Measurements from ENCODE around the gene LIPT2.

The LIPT2 gene

GRCh38 chr11:74449369-74449931 is 44.1 kb downstream of the LIPT2 start:
- H3K4me3 ChIP-seq (ENCODE audit: low read length) = no peak overlapping the region
- peak; percentile 82 for DNase-seq (ENCODE audit: low read depth)
- TF ChIP-seq CTCF (conservative IDR thresholded peaks at IDR 0.05; ENCODE audit: low read length) = peak; percentile 85

- no peak for TF ChIP-seq CTCF (conservative IDR thresholded peaks at IDR 0.05; ENCODE audit: low read length)
- no peak overlapping the region for H3K4me3 ChIP-seq (ENCODE audit: low read length)
- DNase-seq (ENCODE audit: low read depth) = no peak
Measured at GRCh38 chr11:74447720-74448119, 45.8 kb downstream of the LIPT2 start.

- no peak overlapping the region for H3K4me3 ChIP-seq (ENCODE audit: low read length)
- no peak for TF ChIP-seq CTCF (conservative IDR thresholded peaks at IDR 0.05; ENCODE audit: low read length)
- peak; percentile 27 for DNase-seq (ENCODE audit: low read depth)
Measured at GRCh38 chr11:74446532-74446938, 47.0 kb downstream of the LIPT2 start.

GRCh38 chr11:74444173-74444826 is 49.2 kb downstream of the LIPT2 start:
- no peak overlapping the region for H3K4me3 ChIP-seq (ENCODE audit: low read length)
- no peak for TF ChIP-seq CTCF (conservative IDR thresholded peaks at IDR 0.05; ENCODE audit: low read length)
- no peak for DNase-seq (ENCODE audit: low read depth)

DNA sequence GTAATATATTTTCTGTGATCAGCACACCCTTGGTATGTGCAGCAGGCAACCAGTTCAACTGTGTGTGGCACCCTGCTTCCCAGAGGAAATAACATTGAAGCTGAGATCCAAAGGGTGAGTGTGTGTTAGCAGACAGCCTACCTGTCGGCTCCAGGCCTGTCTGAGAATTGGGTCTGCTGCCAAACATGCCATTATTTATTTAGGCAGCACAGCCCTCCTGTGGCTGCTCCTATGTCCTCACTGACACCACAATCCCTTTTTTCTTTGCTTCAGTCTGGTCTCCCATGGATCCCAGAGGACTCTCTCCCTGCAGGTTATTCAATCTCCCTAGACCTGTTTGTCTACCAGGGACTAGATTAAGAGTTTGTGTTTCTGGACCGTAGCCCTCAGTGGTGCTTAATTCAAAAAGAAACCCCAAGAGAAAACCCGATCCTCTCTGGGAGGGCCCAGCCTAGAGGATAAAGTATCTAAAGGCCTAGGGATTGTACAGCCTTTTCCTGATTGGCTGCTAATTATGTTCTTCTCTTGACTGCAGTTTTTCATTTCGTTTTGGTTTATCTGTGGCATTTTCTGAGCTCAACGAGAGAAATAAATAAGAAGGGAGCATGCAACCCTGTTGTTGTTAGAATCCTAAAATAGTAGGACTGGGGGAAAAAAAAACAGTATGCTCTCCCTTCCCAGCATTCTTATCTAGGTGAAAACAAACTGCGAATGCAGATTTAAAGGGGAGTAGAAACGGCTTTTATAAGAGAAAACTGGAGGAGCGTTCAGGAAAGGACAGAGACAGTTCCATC is 50.3 kb downstream of the LIPT2 start:
- no peak for DNase-seq (ENCODE audit: low read depth)
- H3K4me3 ChIP-seq (ENCODE audit: low read length) = no peak overlapping the region
- TF ChIP-seq CTCF (conservative IDR thresholded peaks at IDR 0.05; ENCODE audit: low read length) = no peak

DNA sequence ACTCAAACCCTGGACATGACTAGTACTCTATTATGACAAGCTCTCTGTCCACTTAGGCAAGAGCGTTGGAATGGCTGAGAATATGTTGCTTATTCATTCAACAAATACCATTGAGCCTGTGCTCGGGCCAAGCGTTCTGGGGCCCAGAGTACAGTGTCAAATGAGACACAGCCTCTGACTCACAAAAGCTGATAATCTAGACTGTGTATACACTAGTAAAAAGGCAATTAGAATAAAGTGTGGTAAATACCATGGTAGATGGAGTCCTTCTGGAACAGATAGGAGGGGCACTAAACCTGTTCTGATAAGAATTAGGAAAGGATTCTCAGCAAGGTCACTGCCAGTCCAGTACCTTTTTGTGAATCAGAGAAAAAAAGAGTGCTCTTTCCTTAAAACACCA is 50.9 kb downstream of the LIPT2 start:
- no peak for TF ChIP-seq CTCF (conservative IDR thresholded peaks at IDR 0.05; ENCODE audit: low read length)
- no peak for DNase-seq (ENCODE audit: low read depth)
- no peak overlapping the region for H3K4me3 ChIP-seq (ENCODE audit: low read length)

Data from AG10803 (cell line).